A549 (cell line): ENCODE data around the gene TCOF1. TPM values are rescaled to one million over a fixed set of nuclear protein-coding genes. Genes with fewer than 3 reads are reported as not detected.

Experiments used
- ATAC-seq, 2 experiments: fragments of 200-7000 bp in 1 of 2; fragments of >200 bp in 1 of 2; cut with Nextera tagmentation in 1 of 2; cut with Tn5 transposase in 1 of 2; 3 replicates each; pipeline versions ENCODE4 v1.8.0 to v1.9.1; 2018 to 2020; ENCODE audit warnings: mild to moderate bottlenecking in 1 of 2, moderate library complexity in 1 of 2
- CTCF ChIA-PET: fragments of 300-600 bp; sonication (Branson Sonifier 250); formaldehyde crosslinking; extraction: SDS; loops from one replicate; lab custom pipeline; 2021; ENCODE audit warnings: antibody characterized with exemption, inconsistent platforms; lab: Yijun Ruan, JAX
- POLR2A ChIA-PET: fragments of 350-600 bp; formaldehyde crosslinking; extraction: SDS; loops from one replicate; lab custom pipeline; 2021; ENCODE audit warnings: antibody characterized with exemption, inconsistent platforms; lab: Yijun Ruan, JAX
- DNase-seq, 2 experiments: peaks; one replicate each; pipeline versions ENCODE4 v3.0.0 to v3.0.0-alpha.2; 2011 to 2016; ENCODE audit warnings: low read depth in 1 of 2, low spot score in 1 of 2
- FAIRE-seq: peaks from 2 replicates; lab custom pipeline; 2011; peaks lifted over from hg19 to GRCh38; lab: Jason Lieb, UNC
- H3K27ac ChIP-seq, 2 experiments: fragments of >200 bp; sonication (Bioruptor Twin); formaldehyde crosslinking; 3 replicates each; pipeline ENCODE4 v1.5.1; 2016 to 2017
- H3K4me1 ChIP-seq: fragments of >200 bp; sonication (Bioruptor Twin); formaldehyde crosslinking; 3 replicates; pipeline ENCODE4 v1.6.1; 2016
- H3K4me2 ChIP-seq: fragments of >200 bp; sonication (Bioruptor Twin); formaldehyde crosslinking; 3 replicates; pipeline ENCODE4 v1.6.1; 2016
- H3K4me3 ChIP-seq: fragments of >200 bp; sonication (Bioruptor Twin); formaldehyde crosslinking; 3 replicates; pipeline ENCODE4 v1.5.1; 2016
- H3K9me3 ChIP-seq: fragments of >200 bp; sonication (Bioruptor Twin); formaldehyde crosslinking; 3 replicates; pipeline ENCODE4 v1.6.1; 2016
- CHD2 ChIP-seq: fragments of 150-350 bp; IDR thresholded peaks from 2 replicates; pipeline ENCODE4 v1.6.1; 2014; ENCODE audit warnings: low read length; ENCODE audit not compliant: partially characterized antibody
- ELK1 ChIP-seq: fragments of 150-350 bp; IDR thresholded peaks from 2 replicates; pipeline ENCODE4 v1.6.1; 2014; ENCODE audit warnings: low read depth, mild to moderate bottlenecking, low read length
- FOXS1 ChIP-seq: fragments of 250-450 bp; sonication (Bioruptor Pico); IDR thresholded peaks from 2 replicates; pipeline ENCODE4 v1.5.0; 2020; ENCODE audit warnings: mild to moderate bottlenecking, moderate library complexity
- HES2 ChIP-seq: fragments of >200 bp; sonication (Bioruptor Twin); formaldehyde crosslinking; IDR thresholded peaks from 2 replicates; pipeline ENCODE4 v1.6.1; 2016
- KDM1A ChIP-seq: fragments of 200-600 bp; sonication (generic); IDR thresholded peaks from 2 replicates; pipeline ENCODE4 v1.6.1; 2016; ENCODE audit warnings: low read depth, mild to moderate bottlenecking
- MYC ChIP-seq: IDR thresholded peaks from 2 replicates; pipeline ENCODE4 v1.6.1; 2012; ENCODE audit warnings: mild to moderate bottlenecking, inconsistent platforms, low read length, improper control_type of control experiment, borderline replicate concordance
- NPAS2 ChIP-seq: fragments of 250-450 bp; sonication (Bioruptor Pico); IDR thresholded peaks from 2 replicates; pipeline ENCODE4 v1.8.0; 2022; ENCODE audit warnings: mild to moderate bottlenecking, moderate library complexity, borderline replicate concordance
- NR3C1 ChIP-seq: fragments of >200 bp; sonication (Bioruptor Twin); formaldehyde crosslinking; IDR thresholded peaks from 3 replicates; pipeline ENCODE4 v1.6.1; 2017
- POLR2AphosphoS2 ChIP-seq: conservative IDR thresholded peaks from 2 replicates; pipeline ENCODE4 v1.6.1; 2012; ENCODE audit warnings: low read length, improper control_type of control experiment, inconsistent platforms
- RFX5 ChIP-seq: fragments of 450-650 bp; IDR thresholded peaks from 2 replicates; pipeline ENCODE4 v1.7.1; 2014; ENCODE audit warnings: antibody characterized with exemption, mild to moderate bottlenecking, moderate library complexity
- SREBF2 ChIP-seq: fragments of 450-650 bp; IDR thresholded peaks from 2 replicates; pipeline ENCODE4 v1.6.1; 2014; ENCODE audit warnings: mild to moderate bottlenecking, moderate library complexity
- TFCP2L1 ChIP-seq: fragments of 250-450 bp; sonication (Bioruptor Pico); IDR thresholded peaks from 2 replicates; pipeline ENCODE4 v1.5.0; 2021; ENCODE audit warnings: mild to moderate bottlenecking
- TP53 ChIP-seq: fragments of 250-450 bp; sonication (Bioruptor Pico); IDR thresholded peaks from 2 replicates; pipeline ENCODE4 v1.5.0; 2021; ENCODE audit warnings: mild to moderate bottlenecking, moderate library complexity
- WGBS: methylation state at CpG from one replicate; pipeline ENCODE4 v1.1.6; 2017; ENCODE audit errors: missing lambda C conversion rate; 5-methylcytosine and 5-hydroxymethylcytosine counted together
- polyA plus RNA-seq, 4 experiments: library from polyadenylated mRNA; depleted of rRNA in 3 of 4; stranded (reverse); fragments of >200 nt; fragmentation: RNase III in 1 of 4; extraction: RNeasy Plus Mini Kit Qiagen cat#74134 plus additional on column Dnase treatment in 1 of 4; gene quantifications; 2 replicates in 3 of 4; 3 replicates in 1 of 4; pipeline ENCODE4 v1.2.3, GENCODE V29; 2011 to 2017
- TF ChIP-seq, protein P1 (sequence below): IDR thresholded peaks from 2 replicates; pipeline ENCODE4 v1.6.1; 2012; ENCODE audit warnings: low read depth, borderline replicate concordance

Gene TCOF1
- polyA plus RNA-seq, 2 of the 4 experiments (the other 2 are of a cell fraction) = 17.5 to 47.1 TPM

- TF ChIP-seq NPAS2 (CRISPR knock-in tag) = no peak
- TF ChIP-seq TFCP2L1 (CRISPR knock-in tag) = no peak
- TF ChIP-seq TP53 (CRISPR knock-in tag) = no peak
- TF ChIP-seq ELK1 = no peak
- no peak for TF ChIP-seq RFX5
- Histone ChIP-seq H3K9me3 (no peaks in the 10 kb centered on the region), H3K27ac (no peak overlapping the region), H3K4me3 (no peak overlapping the region), H3K4me2 (no peak overlapping the region), H3K4me1 (peaks cover 4% of the 10 kb centered on the region)
- DNase-seq (no peak), ATAC-seq (no peak), FAIRE-seq (no peak)
- POLR2A ChIA-PET = no interaction called here
- WGBS = 82% methylated on average over 7 of the region's 8 CpGs
- CTCF ChIA-PET = no interaction called here
Observed at GRCh38 chr5:150408231-150408943, 50.9 kb downstream of the TCOF1 start.

GRCh38 chr5:150409638-150410523 lies 52.4 kb downstream of the TCOF1 start:
- no peaks in the 10 kb centered on the region for H3K9me3 ChIP-seq
- H3K4me3 ChIP-seq = no peak overlapping the region
- WGBS = 15% methylated on average over 15 of the region's 15 CpGs
- ATAC-seq = peak; percentile 96 to 98
- TF ChIP-seq SREBF2 (no peak), CHD2 (no peak), KDM1A (no peak), RFX5 (peak; percentile 99)
- H3K27ac ChIP-seq = peak overlapping the region in 1 of 2 experiments; percentile 51; a peak in 3 of 6 replicates
- H3K4me1 ChIP-seq = peaks cover 4% of the 10 kb centered on the region
- ChIA-PET POLR2A (interaction anchor here (1.3 kb wide), 1 partner anchor 40 kb away, joined by 6 read pairs; no protein-coding TSS in a partner anchor), CTCF (interaction anchor here (1.2 kb wide), 2 partner anchors 11 to 26 kb away, joined by 5 to 10 read pairs; no protein-coding TSS in a partner anchor)
- peak overlapping the region; percentile 63 for H3K4me2 ChIP-seq
- DNase-seq = peak; percentile 86 to 99
- no peak for FAIRE-seq

- Histone ChIP-seq H3K9me3 (no peaks in the 10 kb centered on the region), H3K4me1 (peaks cover 4% of the 10 kb centered on the region), H3K4me3 (no peak overlapping the region), H3K4me2 (no peak overlapping the region; the same call in 2 of the 3 replicates), H3K27ac (no peak overlapping the region)
- no peak for FAIRE-seq
- TF ChIP-seq RFX5 (peak; percentile 99), KDM1A (no peak)
- peak; percentile 83 for ATAC-seq
- ChIA-PET CTCF (interaction anchor here (0.7 to 1.2 kb wide), 3 partner anchors 12 to 26 kb away, joined by 4 to 10 read pairs (median 5); no protein-coding TSS in a partner anchor), POLR2A (interaction anchor here (0.6 to 1.3 kb wide), 4 partner anchors 38 to 317 kb away, joined by 3 to 6 read pairs (median 3); no protein-coding TSS in a partner anchor)
- peak; percentile 62 to 76 for DNase-seq
- 53% methylated on average over 4 of the region's 4 CpGs for WGBS
Observed at GRCh38 chr5:150410524-150411244, 53.2 kb downstream of the TCOF1 start.

- ATAC-seq (no peak), FAIRE-seq (no peak), DNase-seq (no peak)
- Histone ChIP-seq H3K4me1 (peaks cover 4% of the 10 kb centered on the region), H3K4me2 (no peak overlapping the region), H3K9me3 (no peaks in the 10 kb centered on the region), H3K27ac (no peak overlapping the region), H3K4me3 (no peak overlapping the region)
- WGBS = 90% methylated on average over 5 of the region's 5 CpGs
- ChIA-PET POLR2A (interaction anchor here (1.3 kb wide), 1 partner anchor 39 kb away, joined by 6 read pairs; no protein-coding TSS in a partner anchor), CTCF (interaction anchor here (1.2 kb wide), 2 partner anchors 13 to 281 kb away, joined by 3 to 10 read pairs; no protein-coding TSS in a partner anchor)
- TF ChIP-seq NR3C1 (no peak), MYC (no peak), RFX5 (peak; percentile 97), HES2 (no peak), POLR2AphosphoS2 (no peak), FOXS1 (no peak)
- TF ChIP-seq, protein P1, sequence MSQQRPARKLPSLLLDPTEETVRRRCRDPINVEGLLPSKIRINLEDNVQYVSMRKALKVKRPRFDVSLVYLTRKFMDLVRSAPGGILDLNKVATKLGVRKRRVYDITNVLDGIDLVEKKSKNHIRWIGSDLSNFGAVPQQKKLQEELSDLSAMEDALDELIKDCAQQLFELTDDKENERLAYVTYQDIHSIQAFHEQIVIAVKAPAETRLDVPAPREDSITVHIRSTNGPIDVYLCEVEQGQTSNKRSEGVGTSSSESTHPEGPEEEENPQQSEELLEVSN = no peak
Observed at GRCh38 chr5:150411245-150411979, 53.9 kb downstream of the TCOF1 start.
